Choroid plexus epithelial cell (primary cell): ENCODE data around the gene JHY.
A peak's percentile ranks its signal among the peaks of the same experiment; 100 is the strongest.
"Not testable (repeated sequence)": the region's sequence is repeated elsewhere in the genome, so short reads cannot be mapped to it uniquely, and the experiment has no call there.

Experiments used
- DNase-seq: peaks from one replicate; pipeline ENCODE4 v3.0.0-alpha.2; 2010; ENCODE audit warnings: low read depth
- H3K4me3 ChIP-seq: 2 replicates; pipeline ENCODE4 v1.5.1; 2011; ENCODE audit warnings: low read depth, mild to moderate bottlenecking, control low read depth, low read length, moderate library complexity
- TF ChIP-seq, protein P1 (sequence below): conservative IDR thresholded peaks from 2 replicates; pipeline ENCODE4 v1.5.1; 2011; ENCODE audit warnings: low read depth, mild to moderate bottlenecking, control low read depth, inconsistent platforms, low read length, moderate library complexity

JHY gene

DNA sequence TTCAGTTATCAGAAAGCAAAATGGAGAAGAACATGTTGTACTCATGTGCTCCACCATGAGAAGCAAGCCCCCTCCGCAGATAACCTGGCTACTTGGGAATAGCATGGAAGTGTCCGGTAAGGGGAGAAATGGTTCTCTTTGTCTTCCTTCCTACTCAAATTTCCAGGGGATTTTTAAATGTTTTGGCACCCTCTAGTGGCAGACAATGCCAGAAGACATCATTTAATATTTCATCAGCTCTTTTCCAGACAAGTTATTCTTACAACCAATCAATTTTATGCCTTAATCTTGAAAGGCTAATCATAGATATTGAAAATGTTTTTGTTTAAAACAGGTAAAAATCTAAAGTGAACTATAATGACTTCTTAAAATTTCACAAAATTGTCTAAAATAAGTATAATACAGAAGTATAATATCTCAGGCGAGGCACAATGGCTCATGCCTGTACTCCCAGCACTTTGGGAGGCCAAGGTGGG, 28.6 kb upstream of the JHY start:
- no peak overlapping the region for H3K4me3 ChIP-seq
- TF ChIP-seq, protein P1, sequence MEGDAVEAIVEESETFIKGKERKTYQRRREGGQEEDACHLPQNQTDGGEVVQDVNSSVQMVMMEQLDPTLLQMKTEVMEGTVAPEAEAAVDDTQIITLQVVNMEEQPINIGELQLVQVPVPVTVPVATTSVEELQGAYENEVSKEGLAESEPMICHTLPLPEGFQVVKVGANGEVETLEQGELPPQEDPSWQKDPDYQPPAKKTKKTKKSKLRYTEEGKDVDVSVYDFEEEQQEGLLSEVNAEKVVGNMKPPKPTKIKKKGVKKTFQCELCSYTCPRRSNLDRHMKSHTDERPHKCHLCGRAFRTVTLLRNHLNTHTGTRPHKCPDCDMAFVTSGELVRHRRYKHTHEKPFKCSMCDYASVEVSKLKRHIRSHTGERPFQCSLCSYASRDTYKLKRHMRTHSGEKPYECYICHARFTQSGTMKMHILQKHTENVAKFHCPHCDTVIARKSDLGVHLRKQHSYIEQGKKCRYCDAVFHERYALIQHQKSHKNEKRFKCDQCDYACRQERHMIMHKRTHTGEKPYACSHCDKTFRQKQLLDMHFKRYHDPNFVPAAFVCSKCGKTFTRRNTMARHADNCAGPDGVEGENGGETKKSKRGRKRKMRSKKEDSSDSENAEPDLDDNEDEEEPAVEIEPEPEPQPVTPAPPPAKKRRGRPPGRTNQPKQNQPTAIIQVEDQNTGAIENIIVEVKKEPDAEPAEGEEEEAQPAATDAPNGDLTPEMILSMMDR = peak; percentile 67
- peak; percentile 90 for DNase-seq

DNA sequence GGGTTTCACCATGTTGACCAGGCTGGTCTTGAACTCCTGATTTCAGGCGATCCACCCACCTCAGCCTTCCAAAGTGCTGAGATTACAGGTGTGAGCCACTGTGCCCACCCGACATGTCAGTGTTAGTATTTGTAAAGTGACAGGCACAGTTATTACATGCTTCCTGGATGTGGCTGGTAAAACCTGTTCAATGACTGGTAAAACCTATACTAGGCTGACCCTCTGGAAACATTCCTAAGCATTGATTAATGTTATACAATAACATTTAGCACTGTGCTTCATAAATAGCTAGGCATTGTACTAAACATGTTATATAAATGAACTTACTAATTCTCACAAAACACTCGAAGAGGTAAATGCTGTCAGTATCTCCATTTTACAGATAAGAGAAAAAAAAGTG, 20.9 kb upstream of the JHY start:
- no peak for DNase-seq
- TF ChIP-seq, protein P1 = no peak

DNA sequence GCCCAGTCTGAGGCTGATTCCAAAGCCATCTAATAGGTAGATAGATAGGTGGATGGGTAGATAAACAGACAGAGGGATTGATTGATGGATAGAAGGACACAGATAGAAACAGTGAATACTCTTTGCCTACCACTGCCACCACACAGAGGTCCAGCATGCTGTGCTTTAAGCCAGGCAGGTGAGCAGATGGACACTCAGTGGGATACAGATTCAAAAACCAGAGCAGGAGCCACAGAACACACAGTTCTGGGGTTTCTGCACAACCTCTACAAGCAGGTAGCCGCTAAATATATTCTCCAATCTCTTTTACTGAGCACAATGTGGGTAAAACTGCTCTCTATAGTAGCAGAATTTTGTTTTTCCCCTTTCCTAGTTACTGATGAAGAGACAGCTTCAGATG, 20.5 kb upstream of the JHY start:
- TF ChIP-seq, protein P1 = no peak
- H3K4me3 ChIP-seq = no peak overlapping the region

More for the DNA sequence above, 20.9 kb upstream of the JHY start:
- no peak overlapping the region for H3K4me3 ChIP-seq

DNA sequence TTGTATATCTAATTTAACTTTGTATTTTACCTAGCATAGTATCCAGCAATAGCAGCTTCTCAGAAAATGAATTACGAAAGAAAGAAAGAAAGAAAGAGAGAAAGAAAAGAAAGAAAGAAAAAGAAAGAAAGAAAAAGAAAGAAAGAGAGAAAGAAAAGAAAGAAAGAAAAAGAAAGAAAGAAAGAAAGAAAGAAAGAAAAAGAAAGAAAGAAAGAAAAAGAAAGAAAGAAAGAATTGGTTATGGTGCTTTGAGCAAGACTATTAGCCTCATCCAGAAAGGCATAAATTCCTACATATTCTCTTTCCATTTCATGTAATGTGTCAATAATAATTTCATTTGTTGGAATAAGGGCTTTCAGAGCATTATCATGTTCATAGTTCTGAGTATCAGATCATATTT, 19.4 kb upstream of the JHY start:
- not testable (repeated sequence) for H3K4me3 ChIP-seq, DNase-seq

More for the DNA sequence above, 20.5 kb upstream of the JHY start:
- DNase-seq = no peak

DNA sequence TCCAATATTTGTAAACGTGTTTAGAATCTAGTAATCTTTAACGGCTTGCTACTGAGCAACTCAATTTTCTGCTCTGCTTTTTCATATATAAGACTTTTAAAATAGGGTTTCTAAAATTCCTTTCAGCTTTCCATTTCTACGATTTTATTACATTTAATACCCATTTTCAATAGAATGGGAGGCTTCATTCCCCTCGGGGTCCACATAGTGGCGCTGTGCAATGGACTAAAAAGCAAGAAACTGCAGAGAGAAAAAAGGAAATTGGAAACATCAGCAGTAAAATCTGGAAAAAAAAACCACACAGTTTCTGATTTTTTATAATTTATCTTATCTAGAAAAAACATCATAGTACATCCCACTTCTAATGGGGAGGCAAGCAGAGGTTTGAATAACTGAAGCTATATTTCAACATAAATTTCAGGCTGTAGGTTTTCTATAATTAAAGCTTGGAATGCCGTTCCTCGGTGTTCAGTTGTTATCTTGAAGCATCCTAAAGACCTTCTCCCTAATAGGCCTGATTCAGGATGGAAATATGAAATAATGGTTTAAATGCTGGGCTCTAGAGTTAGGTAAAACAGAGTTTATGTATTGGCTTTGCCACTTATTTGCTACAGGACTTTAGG, 18.7 kb upstream of the JHY start:
- peak; percentile 74 for DNase-seq
- peak overlapping the region; percentile 32 for H3K4me3 ChIP-seq
- TF ChIP-seq, protein P1 = peak; percentile 92

DNA sequence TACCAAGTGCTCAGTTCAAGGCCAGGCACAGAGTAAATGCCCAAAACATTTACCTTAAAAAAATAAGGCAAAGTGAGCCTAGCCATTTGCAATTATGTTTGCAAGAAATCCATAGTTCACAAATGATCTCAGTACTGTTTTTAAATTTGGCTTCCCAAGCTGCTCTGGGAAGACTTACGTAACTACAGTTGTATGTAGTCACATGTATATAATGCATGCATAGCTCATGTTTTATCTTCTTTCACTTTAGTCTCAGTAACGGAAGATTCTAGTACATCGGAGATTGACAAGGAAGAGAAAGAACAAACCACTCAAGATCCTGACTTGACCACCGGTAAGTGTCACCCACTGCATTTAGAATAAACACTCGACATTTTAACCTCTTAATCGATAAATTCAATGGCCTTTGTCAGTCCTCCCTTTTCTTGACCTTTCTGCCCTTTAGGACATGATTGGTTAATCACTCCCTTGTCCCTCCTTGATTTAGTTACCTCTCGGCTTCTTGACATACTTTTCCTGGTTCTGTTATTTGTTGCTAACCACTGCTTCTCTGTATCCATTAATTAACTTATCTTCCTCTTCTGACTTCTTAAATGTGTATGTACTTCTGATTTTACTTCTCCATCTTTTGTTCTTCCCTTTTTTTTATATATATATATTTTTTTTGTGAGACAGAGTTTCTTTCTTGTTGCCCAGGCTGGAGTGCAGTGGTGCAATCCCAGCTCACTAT, 18.0 kb upstream of the JHY start:
- TF ChIP-seq, protein P1 = no peak
- no peak for DNase-seq
- no peak overlapping the region for H3K4me3 ChIP-seq

DNA sequence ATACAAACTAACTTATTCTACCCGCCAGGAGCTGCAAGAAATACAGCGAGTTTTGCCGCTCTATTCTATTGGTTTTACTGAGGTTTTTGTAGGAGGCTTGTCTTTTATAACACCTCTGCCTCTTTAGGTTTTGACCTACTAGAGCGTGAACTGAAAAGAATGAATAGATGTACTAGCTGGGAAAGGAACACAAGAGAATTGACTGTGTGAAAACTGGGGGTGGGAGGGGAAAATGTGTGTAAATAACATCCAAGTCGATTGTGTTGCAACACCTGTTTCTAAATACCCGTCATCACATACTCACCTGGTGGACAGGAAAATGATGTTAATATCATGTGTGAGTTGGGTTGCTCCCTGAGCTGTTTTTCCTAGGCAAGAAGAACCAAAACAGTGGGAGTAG, 12.9 kb upstream of the JHY start:
- DNase-seq = no peak
- TF ChIP-seq, protein P1 = no peak
- no peak overlapping the region for H3K4me3 ChIP-seq
